Right cardiac atrium (tissue), 5 donors: ENCODE data around the gene SATB2. TPM values are rescaled to one million over a fixed set of nuclear protein-coding genes. Genes with fewer than 3 reads are reported as not detected.

ENCODE experiments used
- ATAC-seq, 2 donors: fragments of 200-7000 bp; cut with Tn5 transposase; one replicate each; pipeline versions ENCODE4 v1.8.0 to v1.9.1; 2020; ENCODE audit warnings: moderate library complexity in 2 of 2, mild to moderate bottlenecking in 1 of 2
- DNase-seq, 3 donors: peaks; one replicate each; pipeline ENCODE4 v3.0.0-alpha.2; 2020
- H3K27ac ChIP-seq: one replicate; pipeline ENCODE4 v1.5.1; 2013; ENCODE audit warnings: mild to moderate bottlenecking, low read length, control low read depth, moderate library complexity
- H3K27me3 ChIP-seq: one replicate; pipeline ENCODE4 v1.6.1; 2013; ENCODE audit not compliant: control insufficient read depth, insufficient read depth
- H3K4me1 ChIP-seq: one replicate; pipeline ENCODE4 v1.6.1; 2013; ENCODE audit warnings: low read length; ENCODE audit not compliant: control insufficient read depth, insufficient read depth
- H3K4me3 ChIP-seq: one replicate; pipeline ENCODE4 v1.5.1; 2013; ENCODE audit warnings: low read length, control low read depth
- H3K9me3 ChIP-seq: one replicate; pipeline ENCODE4 v1.6.1; 2013; ENCODE audit warnings: low read length; ENCODE audit not compliant: control insufficient read depth
- WGBS: extraction: QIAGEN DNeasy Blood & Tissue Kit; methylation state at CpG from one replicate; pipeline ENCODE4 v1.1.7; 2013; 5-methylcytosine and 5-hydroxymethylcytosine counted together
- intact Hi-C, 4 donors: fragments of 100-400 bp; cut with DNase I; formaldehyde crosslinking; loops; one replicate each; pipeline versions ENCODE4 v1.11.0 to v1.14.0; 2022 to 2023
- polyA plus RNA-seq: library from polyadenylated mRNA; stranded (reverse); fragments of 200-250 nt; gene quantifications from one replicate; pipeline ENCODE4 v1.2.3, GENCODE V29; 2013
- total RNA-seq, 4 donors: library from RNA; stranded (reverse); fragmentation: NEBNext Ultra II Directional; extraction: Animal tissue kit (Norgen Biotek cat#: 25700); gene quantifications; one replicate each; pipeline ENCODE4 v1.2.1, GENCODE V29; 2021
- donor health status: healthy with polysubstance abuse.
- donor health status: DM: no; HTN: yes; CAD: no.
- donor health status: DM: no; HTN: no; CAD: no.
- donor health status: DM: no; HTN: yes; CAD: no; lungs with severe emphysema.
- donor health status: DM: yes; HTN: yes; CAD: no.

The SATB2 gene
- total and polyA plus RNA-seq, 5 donors, result 0.75 to 2.2 (median 1.7) TPM

DNA sequence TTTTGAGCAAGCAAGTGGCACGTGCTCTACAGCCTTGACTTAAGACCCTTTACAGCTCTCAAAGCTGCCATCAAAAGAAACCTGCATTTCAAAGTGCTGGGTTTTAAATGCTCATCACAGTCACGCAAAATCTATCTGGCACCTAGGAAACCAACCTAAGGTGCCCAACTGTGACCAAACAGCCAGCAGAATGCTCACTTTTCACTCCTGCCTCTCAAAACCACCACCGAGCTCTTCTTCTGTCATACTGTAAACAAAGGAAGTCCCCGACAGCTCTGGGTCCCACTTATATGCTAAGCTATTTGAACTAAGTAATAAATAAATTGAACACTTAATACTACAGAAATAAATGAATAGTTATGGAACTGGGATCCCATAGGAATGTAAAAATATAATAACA is 33.6 kb downstream of the SATB2 start:
- DNase-seq, result no peak
- Histone ChIP-seq H3K4me1 (no peaks in the 10 kb centered on the region), H3K9me3 (no peaks in the 10 kb centered on the region), H3K4me3 (no peak overlapping the region), H3K27me3 (no peaks in the 10 kb centered on the region), H3K27ac (no peak overlapping the region)
- 55% methylated on average over 4 of the region's 4 CpGs for WGBS
- intact Hi-C loops, result no loop called here
- no peak for ATAC-seq

GRCh38 chr2:199419428-199419827 is 38.3 kb downstream of the SATB2 start:
- intact Hi-C loops, result no loop called here
- Histone ChIP-seq H3K9me3 (no peaks in the 10 kb centered on the region), H3K4me3 (no peak overlapping the region), H3K27me3 (no peaks in the 10 kb centered on the region), H3K4me1 (no peaks in the 10 kb centered on the region), H3K27ac (no peak overlapping the region)
- WGBS, result 92% methylated on average over 5 of the region's 5 CpGs
- ATAC-seq (no peak), DNase-seq (no peak)

GRCh38 chr2:199414465-199414864 is 43.3 kb downstream of the SATB2 start:
- Histone ChIP-seq H3K27me3 (no peaks in the 10 kb centered on the region), H3K4me1 (no peaks in the 10 kb centered on the region), H3K4me3 (no peak overlapping the region), H3K9me3 (no peaks in the 10 kb centered on the region), H3K27ac (no peak overlapping the region)
- 68% methylated on average over 7 of the region's 7 CpGs for WGBS
- intact Hi-C loops, result no loop called here
- ATAC-seq, result no peak
- no peak for DNase-seq

DNA sequence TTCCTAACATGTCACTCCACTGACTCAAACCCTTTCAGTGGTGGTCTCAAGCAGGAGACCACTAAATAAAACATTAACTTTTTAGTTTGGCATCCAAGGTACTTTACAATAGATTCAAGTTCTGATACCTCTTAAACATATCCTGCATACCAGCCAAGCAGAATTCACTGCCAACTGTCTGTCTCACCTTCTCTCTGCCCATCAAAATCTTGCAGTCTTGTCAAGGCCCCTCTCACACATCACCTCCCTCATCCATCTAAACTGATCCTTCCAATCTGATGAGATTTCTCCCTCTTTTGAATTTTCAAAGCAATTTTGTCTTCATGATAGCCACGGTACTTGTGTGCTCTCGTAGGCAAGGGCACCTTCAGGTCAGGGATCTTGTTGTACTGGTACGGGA is 43.7 kb downstream of the SATB2 start:
- H3K27me3 ChIP-seq, result no peaks in the 10 kb centered on the region
- intact Hi-C loops, result no loop called here
- H3K27ac ChIP-seq, result no peak overlapping the region
- H3K4me1 ChIP-seq, result no peaks in the 10 kb centered on the region
- no peaks in the 10 kb centered on the region for H3K9me3 ChIP-seq
- no peak overlapping the region for H3K4me3 ChIP-seq
- 90% methylated on average over 3 of the region's 3 CpGs for WGBS
- no peak for ATAC-seq
- DNase-seq, result no peak

DNA sequence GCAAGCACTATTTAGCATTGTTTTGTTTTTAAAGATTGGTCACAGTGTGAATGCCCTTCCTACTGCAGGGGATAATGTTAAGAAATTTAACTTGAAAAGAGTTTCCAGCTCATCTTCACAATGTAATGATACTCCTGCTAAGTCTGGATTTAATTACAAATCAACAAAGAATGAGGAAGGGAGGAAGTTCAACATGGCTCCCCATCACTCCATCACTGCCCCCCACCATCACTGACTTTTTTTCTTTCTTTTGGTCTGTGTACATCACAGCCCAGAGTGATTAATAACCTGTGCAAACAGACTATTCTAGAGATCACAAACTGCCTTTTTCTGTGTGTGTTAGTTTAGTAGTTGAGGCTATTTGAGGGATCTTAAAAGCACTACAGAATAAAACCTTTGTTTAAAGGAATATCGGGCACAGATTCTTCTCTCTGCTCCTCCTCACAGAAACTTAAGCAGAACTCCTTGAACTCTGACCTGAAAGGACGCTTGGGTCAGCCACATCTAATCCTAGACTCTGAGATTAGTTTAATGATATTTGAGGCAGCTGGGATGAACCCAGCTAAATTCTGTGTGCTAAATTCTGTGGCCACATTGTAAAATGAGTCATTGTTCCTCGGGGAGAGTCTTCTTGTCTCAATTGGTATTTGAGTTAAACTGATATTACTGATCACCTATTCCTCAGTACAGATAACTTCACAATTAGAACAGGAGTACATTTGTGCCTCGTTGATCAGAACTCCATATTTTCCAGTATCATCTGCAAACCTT is 47.8 kb downstream of the SATB2 start:
- no peaks in the 10 kb centered on the region for H3K9me3 ChIP-seq
- intact Hi-C loops, result no loop called here
- no peak overlapping the region for H3K27ac ChIP-seq
- no peaks in the 10 kb centered on the region for H3K27me3 ChIP-seq
- 51% methylated on average over 4 of the region's 4 CpGs for WGBS
- H3K4me1 ChIP-seq, result no peaks in the 10 kb centered on the region
- no peak overlapping the region for H3K4me3 ChIP-seq
- ATAC-seq (no peak), DNase-seq (no peak)

DNA sequence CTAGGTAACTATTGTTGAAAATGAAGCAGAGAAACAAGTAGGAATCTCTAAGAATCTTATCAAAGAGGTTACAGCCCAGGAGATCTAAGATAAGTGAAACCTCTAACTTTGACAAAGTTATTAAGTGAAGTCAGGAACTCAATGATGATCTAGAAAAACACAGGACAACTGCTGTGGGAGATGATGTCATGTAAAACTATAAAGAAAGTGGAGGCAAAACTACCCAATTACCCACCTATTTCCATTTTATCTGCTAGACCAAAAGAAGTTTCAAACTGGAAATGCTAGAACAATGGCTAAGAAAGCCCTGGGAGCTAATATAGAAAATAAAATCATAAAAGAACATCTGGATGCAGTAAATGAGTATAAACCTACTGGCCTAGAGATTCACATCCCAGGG is 50.3 kb downstream of the SATB2 start:
- H3K27ac ChIP-seq, result no peak overlapping the region
- no peak for ATAC-seq
- no peaks in the 10 kb centered on the region for H3K4me1 ChIP-seq
- no peak for DNase-seq
- no peaks in the 10 kb centered on the region for H3K9me3 ChIP-seq
- H3K27me3 ChIP-seq, result no peaks in the 10 kb centered on the region
- intact Hi-C loops, result no loop called here
- no peak overlapping the region for H3K4me3 ChIP-seq

DNA sequence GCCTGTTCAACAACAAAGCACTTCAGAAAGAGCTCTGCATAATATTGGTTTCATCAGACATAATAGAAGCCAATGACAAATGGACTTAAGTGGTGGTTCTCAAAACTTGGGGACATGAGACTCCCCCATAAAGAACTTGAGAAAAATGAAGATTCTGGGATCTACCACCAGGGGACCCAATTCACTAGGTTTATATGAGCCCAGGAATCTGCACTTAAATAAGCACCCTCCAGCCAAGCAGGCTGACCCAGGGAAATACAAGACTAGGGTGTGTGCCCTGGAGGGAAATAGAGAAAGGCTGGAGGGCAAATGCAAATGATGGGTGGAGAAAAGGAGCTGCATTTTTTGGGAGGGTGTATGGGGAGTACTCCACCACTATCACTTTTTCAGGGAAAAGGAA is 52.5 kb downstream of the SATB2 start:
- H3K27me3 ChIP-seq, result no peaks in the 10 kb centered on the region
- intact Hi-C loops, result no loop called here
- H3K27ac ChIP-seq, result no peak overlapping the region
- ATAC-seq, result no peak
- no peaks in the 10 kb centered on the region for H3K9me3 ChIP-seq
- DNase-seq, result no peak
- no peaks in the 10 kb centered on the region for H3K4me1 ChIP-seq
- no peak overlapping the region for H3K4me3 ChIP-seq

DNA sequence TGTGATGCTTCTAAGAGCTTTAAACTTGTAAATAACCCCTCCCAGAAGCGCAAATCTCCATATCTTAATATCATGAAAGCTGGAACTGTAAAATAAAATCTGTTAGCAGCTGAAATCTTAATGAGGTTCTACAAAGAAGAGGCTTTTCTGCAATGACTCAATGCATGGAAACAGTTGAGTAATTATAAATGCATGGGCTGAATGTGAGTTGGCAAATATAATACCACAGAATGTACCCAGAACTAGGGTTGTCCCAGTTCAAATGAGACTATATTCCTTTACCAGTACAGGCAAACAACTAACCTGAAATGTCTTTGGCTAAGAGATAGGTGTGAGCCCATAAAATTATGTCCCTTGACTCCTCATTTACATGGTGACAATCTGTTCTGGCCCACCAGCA is 52.9 kb downstream of the SATB2 start:
- no peak overlapping the region for H3K27ac ChIP-seq
- H3K27me3 ChIP-seq, result no peaks in the 10 kb centered on the region
- DNase-seq (no peak), ATAC-seq (no peak)
- 88% methylated on average over 1 of the region's 1 CpG for WGBS
- H3K4me3 ChIP-seq, result no peak overlapping the region
- intact Hi-C loops, result no loop called here
- no peaks in the 10 kb centered on the region for H3K4me1 ChIP-seq
- no peaks in the 10 kb centered on the region for H3K9me3 ChIP-seq

- H3K27me3 ChIP-seq, result no peaks in the 10 kb centered on the region
- ATAC-seq (no peak), DNase-seq (no peak)
- H3K4me3 ChIP-seq, result no peak overlapping the region
- H3K27ac ChIP-seq, result no peak overlapping the region
- no peaks in the 10 kb centered on the region for H3K9me3 ChIP-seq
- no peaks in the 10 kb centered on the region for H3K4me1 ChIP-seq
- intact Hi-C loops, result no loop called here
These were observed 62.4 kb downstream of the SATB2 start for GRCh38 chr2:199395311-199395710.

- ATAC-seq, result no peak
- intact Hi-C loops, result no loop called here
- H3K9me3 ChIP-seq, result no peaks in the 10 kb centered on the region
- WGBS, result 85% methylated on average over 1 of the region's 1 CpG
- DNase-seq, result no peak
- H3K27me3 ChIP-seq, result no peaks in the 10 kb centered on the region
- no peak overlapping the region for H3K4me3 ChIP-seq
- H3K4me1 ChIP-seq, result no peaks in the 10 kb centered on the region
- H3K27ac ChIP-seq, result no peak overlapping the region
These were observed 65.4 kb downstream of the SATB2 start for GRCh38 chr2:199392363-199392762.

DNA sequence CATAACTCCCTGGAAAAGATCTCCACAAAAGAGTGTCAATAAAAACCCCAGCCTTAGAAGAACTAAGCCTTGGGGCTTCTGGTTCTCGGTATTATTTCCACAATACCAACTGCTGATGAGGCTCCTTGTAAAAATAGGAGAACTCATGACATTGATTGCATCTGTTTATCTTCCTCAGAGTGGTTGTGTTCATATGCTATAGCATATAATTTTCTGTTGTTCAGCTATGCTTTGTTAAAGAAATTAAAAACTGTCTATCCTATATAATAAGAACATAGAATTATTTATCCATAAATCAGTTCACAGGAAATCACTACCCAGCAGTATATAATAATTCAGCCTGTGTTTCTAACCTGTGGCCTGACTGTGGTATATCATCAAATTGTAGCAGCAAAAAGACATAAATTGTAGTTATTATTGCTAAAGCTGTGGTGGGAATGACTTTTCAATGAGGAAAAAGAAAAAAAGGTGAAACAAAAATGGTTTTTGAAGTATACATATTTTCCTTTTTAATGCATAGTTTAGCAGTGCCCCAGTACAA is 68.9 kb downstream of the SATB2 start:
- intact Hi-C loops, result no loop called here
- ATAC-seq, result no peak

DNA sequence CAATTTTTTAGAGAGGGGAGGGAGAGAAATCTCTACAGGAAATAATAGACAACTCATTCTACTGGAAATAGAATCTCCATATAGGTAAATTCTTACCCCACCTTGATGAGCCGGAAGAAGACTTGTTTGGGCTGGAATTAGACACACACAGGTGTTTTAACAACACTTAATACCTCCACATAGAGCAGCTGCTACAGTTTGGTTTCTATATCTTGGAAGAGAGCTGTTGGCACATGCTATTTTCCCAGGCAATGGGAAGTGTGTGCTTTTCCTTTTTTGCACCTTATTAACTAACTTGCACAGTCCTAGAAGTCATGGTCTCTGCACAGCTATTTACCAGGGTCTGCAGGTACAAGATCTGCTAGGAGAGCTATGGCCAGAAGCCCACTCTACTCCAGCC is 73.7 kb downstream of the SATB2 start:
- Histone ChIP-seq H3K4me1 (no peaks in the 10 kb centered on the region), H3K4me3 (no peak overlapping the region), H3K27ac (no peak overlapping the region), H3K9me3 (no peaks in the 10 kb centered on the region), H3K27me3 (no peaks in the 10 kb centered on the region)
- WGBS, result 89% methylated on average over 1 of the region's 1 CpG
- intact Hi-C loops, result no loop called here
- DNase-seq (no peak), ATAC-seq (no peak)

More for the DNA sequence above, 68.9 kb downstream of the SATB2 start:
- H3K27me3 ChIP-seq, result no peaks in the 10 kb centered on the region
- H3K9me3 ChIP-seq, result no peaks in the 10 kb centered on the region
- no peaks in the 10 kb centered on the region for H3K4me1 ChIP-seq
- DNase-seq, result no peak
- no peak overlapping the region for H3K27ac ChIP-seq
- no peak overlapping the region for H3K4me3 ChIP-seq
- 70% methylated on average over 1 of the region's 1 CpG for WGBS
